ENCODE data around the gene MAZ. TPM values are rescaled to one million over a fixed set of nuclear protein-coding genes. Genes with fewer than 3 reads are reported as not detected.

The MAZ gene
- polyA plus RNA-seq, 1 donor from 2014 or later, result 147 TPM

- no peak overlapping the region for H3K4me3 ChIP-seq (ENCODE audit: low read length)
- TF ChIP-seq POLR2AphosphoS5 (IDR thresholded peaks at IDR 0.05), result no peak
- TF ChIP-seq EZH2 (IDR thresholded peaks at IDR 0.05; ENCODE audit: borderline replicate concordance, insufficient read depth, low read length, poor library complexity, severe bottlenecking), result no peak
- TF ChIP-seq TAF1 (IDR thresholded peaks at IDR 0.05; ENCODE audit: low read depth), result no peak
- no peaks in the 10 kb centered on the region for H4K20me1 ChIP-seq (ENCODE audit: insufficient read depth)
- H3K9me2 ChIP-seq (ENCODE audit: insufficient read depth, low read length), result no peaks in the 10 kb centered on the region
- H3K4me2 ChIP-seq (ENCODE audit: low read length), result no peak overlapping the region
- H3K27ac ChIP-seq (ENCODE audit: low read length), result no peak overlapping the region
- H3F3A ChIP-seq (ENCODE audit: insufficient read depth, low read length, poor library complexity, severe bottlenecking), result no peaks in the 10 kb centered on the region
- H3K9me3 ChIP-seq (ENCODE audit: low read length), result no peaks in the 10 kb centered on the region
- no peaks in the 10 kb centered on the region for H3K36me3 ChIP-seq (ENCODE audit: insufficient read depth, low read length)
- H3K27me3 ChIP-seq (ENCODE audit: insufficient read depth, low read depth, low read length), result no peaks in the 10 kb centered on the region
- no peaks in the 10 kb centered on the region for H3K79me2 ChIP-seq (replicated peaks; ENCODE audit: insufficient read depth, low read length)
- H2AFZ ChIP-seq (ENCODE audit: low read depth, low read length), result no peak overlapping the region
- H3K9ac ChIP-seq (ENCODE audit: low read length), result no peak overlapping the region
These were observed 40.9 kb upstream of the MAZ start for GRCh38 chr16:29765167-29766032.

GRCh38 chr16:29766571-29766970 lies 39.8 kb upstream of the MAZ start:
- no peak for TF ChIP-seq SMC3 (conservative IDR thresholded peaks at IDR 0.05; ENCODE audit: poor library complexity)
- TF ChIP-seq RAD21 (conservative IDR thresholded peaks at IDR 0.05), result no peak
- TF ChIP-seq EZH2 (IDR thresholded peaks at IDR 0.05; ENCODE audit: borderline replicate concordance, insufficient read depth, low read length, poor library complexity, severe bottlenecking), result no peak
- TF ChIP-seq, protein P1, sequence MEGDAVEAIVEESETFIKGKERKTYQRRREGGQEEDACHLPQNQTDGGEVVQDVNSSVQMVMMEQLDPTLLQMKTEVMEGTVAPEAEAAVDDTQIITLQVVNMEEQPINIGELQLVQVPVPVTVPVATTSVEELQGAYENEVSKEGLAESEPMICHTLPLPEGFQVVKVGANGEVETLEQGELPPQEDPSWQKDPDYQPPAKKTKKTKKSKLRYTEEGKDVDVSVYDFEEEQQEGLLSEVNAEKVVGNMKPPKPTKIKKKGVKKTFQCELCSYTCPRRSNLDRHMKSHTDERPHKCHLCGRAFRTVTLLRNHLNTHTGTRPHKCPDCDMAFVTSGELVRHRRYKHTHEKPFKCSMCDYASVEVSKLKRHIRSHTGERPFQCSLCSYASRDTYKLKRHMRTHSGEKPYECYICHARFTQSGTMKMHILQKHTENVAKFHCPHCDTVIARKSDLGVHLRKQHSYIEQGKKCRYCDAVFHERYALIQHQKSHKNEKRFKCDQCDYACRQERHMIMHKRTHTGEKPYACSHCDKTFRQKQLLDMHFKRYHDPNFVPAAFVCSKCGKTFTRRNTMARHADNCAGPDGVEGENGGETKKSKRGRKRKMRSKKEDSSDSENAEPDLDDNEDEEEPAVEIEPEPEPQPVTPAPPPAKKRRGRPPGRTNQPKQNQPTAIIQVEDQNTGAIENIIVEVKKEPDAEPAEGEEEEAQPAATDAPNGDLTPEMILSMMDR (IDR thresholded peaks at IDR 0.05; ENCODE audit: poor library complexity, severe bottlenecking), result no peak
- no peak for TF ChIP-seq POLR2AphosphoS5 (IDR thresholded peaks at IDR 0.05)
- no peak for TF ChIP-seq EP300 (conservative IDR thresholded peaks at IDR 0.05; ENCODE audit: poor library complexity, severe bottlenecking)
- TF ChIP-seq MXI1 (conservative IDR thresholded peaks at IDR 0.05; ENCODE audit: poor library complexity, severe bottlenecking), result no peak
- H3K9me3 ChIP-seq (ENCODE audit: low read length), result no peaks in the 10 kb centered on the region
- H3F3A ChIP-seq (ENCODE audit: insufficient read depth, low read length, poor library complexity, severe bottlenecking), result no peaks in the 10 kb centered on the region
- H3K9ac ChIP-seq (ENCODE audit: low read length), result no peak overlapping the region
- H2AFZ ChIP-seq (ENCODE audit: low read depth, low read length), result no peak overlapping the region
- H3K27me3 ChIP-seq (ENCODE audit: insufficient read depth, low read depth, low read length), result no peaks in the 10 kb centered on the region
- H4K20me1 ChIP-seq (ENCODE audit: insufficient read depth), result no peaks in the 10 kb centered on the region
- no peak overlapping the region for H3K27ac ChIP-seq (ENCODE audit: low read length)
- no peaks in the 10 kb centered on the region for H3K9me2 ChIP-seq (ENCODE audit: insufficient read depth, low read length)
- no peak overlapping the region for H3K4me2 ChIP-seq (ENCODE audit: low read length)
- H3K36me3 ChIP-seq (ENCODE audit: insufficient read depth, low read length), result no peaks in the 10 kb centered on the region
- no peaks in the 10 kb centered on the region for H3K79me2 ChIP-seq (replicated peaks; ENCODE audit: insufficient read depth, low read length)
- H3K4me3 ChIP-seq (ENCODE audit: low read length), result no peak overlapping the region

- TF ChIP-seq EP300 (conservative IDR thresholded peaks at IDR 0.05; ENCODE audit: poor library complexity, severe bottlenecking) (no peak), SMC3 (conservative IDR thresholded peaks at IDR 0.05; ENCODE audit: poor library complexity) (no peak), EZH2 (IDR thresholded peaks at IDR 0.05; ENCODE audit: borderline replicate concordance, insufficient read depth, low read length, poor library complexity, severe bottlenecking) (no peak), POLR2AphosphoS5 (IDR thresholded peaks at IDR 0.05) (no peak)
- H3K27me3 ChIP-seq (ENCODE audit: insufficient read depth, low read depth, low read length), result no peaks in the 10 kb centered on the region
- H2AFZ ChIP-seq (ENCODE audit: low read depth, low read length), result no peak overlapping the region
- H3F3A ChIP-seq (ENCODE audit: insufficient read depth, low read length, poor library complexity, severe bottlenecking), result no peaks in the 10 kb centered on the region
- H3K27ac ChIP-seq (ENCODE audit: low read length), result no peak overlapping the region
- H3K4me2 ChIP-seq (ENCODE audit: low read length), result no peak overlapping the region
- H3K9me3 ChIP-seq (ENCODE audit: low read length), result no peaks in the 10 kb centered on the region
- H3K36me3 ChIP-seq (ENCODE audit: insufficient read depth, low read length), result no peaks in the 10 kb centered on the region
- H3K9me2 ChIP-seq (ENCODE audit: insufficient read depth, low read length), result no peaks in the 10 kb centered on the region
- H4K20me1 ChIP-seq (ENCODE audit: insufficient read depth), result no peaks in the 10 kb centered on the region
- H3K9ac ChIP-seq (ENCODE audit: low read length), result no peak overlapping the region
- H3K79me2 ChIP-seq (replicated peaks; ENCODE audit: insufficient read depth, low read length), result no peaks in the 10 kb centered on the region
- no peak overlapping the region for H3K4me3 ChIP-seq (ENCODE audit: low read length)
These were observed 39.3 kb upstream of the MAZ start for GRCh38 chr16:29767062-29767461.
